ES-I3 (cell line): ENCODE data around the gene HSPA2.
"Not testable (repeated sequence)": the region's sequence is repeated elsewhere in the genome, so short reads cannot be mapped to it uniquely, and the experiment has no call there.

Source experiments
- H3K36me3 ChIP-seq: 2 replicates; pipeline ENCODE4 v1.6.1; 2013; ENCODE audit warnings: mild to moderate bottlenecking, low read length, control low read depth, moderate library complexity; ENCODE audit not compliant: insufficient read depth
- H3K4me1 ChIP-seq: 2 replicates; pipeline ENCODE4 v1.6.1; 2013; ENCODE audit warnings: mild to moderate bottlenecking, control low read depth, low read length; ENCODE audit not compliant: insufficient read depth
- H3K9ac ChIP-seq: 2 replicates; pipeline ENCODE4 v1.6.1; 2013; ENCODE audit warnings: low read depth, mild to moderate bottlenecking, low read length, moderate library complexity
- H3K9me3 ChIP-seq: 2 replicates; pipeline ENCODE4 v1.6.1; 2013; ENCODE audit warnings: mild to moderate bottlenecking, low read length, moderate library complexity; ENCODE audit not compliant: control insufficient read depth, insufficient read depth

Gene HSPA2

DNA sequence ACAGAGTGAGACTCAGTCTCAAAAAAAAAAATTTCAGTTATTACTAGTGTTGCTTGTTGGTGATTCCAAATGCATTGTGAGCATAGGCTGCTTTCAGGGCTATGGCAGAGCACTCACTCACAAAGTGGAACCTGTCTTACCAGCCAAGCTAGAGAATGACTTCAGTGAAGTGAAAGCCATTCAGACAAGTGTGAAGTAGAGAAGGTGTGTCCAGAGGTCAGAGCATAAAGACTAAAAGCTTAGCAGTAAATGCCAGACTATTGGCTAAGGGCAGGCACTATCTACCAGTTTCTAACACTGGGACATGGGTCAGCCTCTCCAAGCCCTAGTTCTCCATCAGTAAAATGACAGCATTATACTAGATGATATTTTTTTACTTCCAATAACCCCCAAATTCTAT, 21.9 kb downstream of the HSPA2 start:
- Histone ChIP-seq H3K9me3 (no peaks in the 10 kb centered on the region), H3K4me1 (peaks cover 4% of the 10 kb centered on the region; the same call in 1 of the 2 replicates), H3K36me3 (no peaks in the 10 kb centered on the region), H3K9ac (no peak overlapping the region)

DNA sequence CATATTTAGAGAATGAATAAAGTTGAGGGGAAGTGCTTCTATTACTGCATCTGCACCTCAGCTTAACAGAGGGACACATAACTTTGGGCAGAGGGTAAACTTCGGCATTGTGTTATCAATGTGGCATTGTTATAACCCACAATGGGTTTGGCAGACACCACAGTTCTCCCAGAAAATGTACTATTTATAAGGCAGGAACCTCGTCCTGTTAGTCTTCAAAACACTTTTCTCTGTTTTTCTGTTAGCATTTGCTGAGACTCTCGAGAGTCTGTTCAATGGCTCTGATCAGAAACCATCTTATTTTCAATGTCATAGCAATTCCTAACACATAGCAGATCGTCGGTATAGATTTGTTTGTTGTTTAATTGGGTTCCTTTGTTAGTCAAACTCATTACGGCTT, 23.2 kb downstream of the HSPA2 start:
- H3K4me1 ChIP-seq, result peaks cover 4% of the 10 kb centered on the region; the same call in 1 of the 2 replicates
- no peaks in the 10 kb centered on the region for H3K9me3 ChIP-seq
- H3K36me3 ChIP-seq, result no peaks in the 10 kb centered on the region
- no peak overlapping the region for H3K9ac ChIP-seq

DNA sequence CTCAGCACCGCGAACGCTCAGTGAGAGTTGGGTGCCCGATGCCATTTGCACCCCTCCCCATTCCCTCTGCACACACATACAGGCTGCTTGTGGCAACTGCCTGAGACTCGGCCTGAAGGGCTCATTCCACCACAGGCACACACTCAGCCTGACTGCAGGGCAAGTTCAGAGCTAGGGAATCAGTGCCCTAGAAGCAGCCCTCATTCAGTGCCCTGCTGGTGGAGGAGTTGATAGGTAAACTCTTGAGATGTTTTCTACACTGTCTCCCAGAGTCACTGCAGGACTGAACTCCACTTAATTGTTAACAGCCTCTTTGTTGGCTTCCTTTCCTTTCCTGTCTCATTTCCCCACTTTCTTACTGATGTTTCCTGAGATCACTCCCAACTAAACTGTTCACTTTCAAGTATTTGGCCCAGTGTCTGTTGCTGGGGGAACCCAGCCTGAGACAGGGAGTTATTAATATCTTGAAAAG, 26.1 kb downstream of the HSPA2 start:
- no peaks in the 10 kb centered on the region for H3K9me3 ChIP-seq
- no peak overlapping the region for H3K9ac ChIP-seq
- peaks cover 6% of the 10 kb centered on the region; the same call in 1 of the 2 replicates for H3K4me1 ChIP-seq
- no peaks in the 10 kb centered on the region for H3K36me3 ChIP-seq

DNA sequence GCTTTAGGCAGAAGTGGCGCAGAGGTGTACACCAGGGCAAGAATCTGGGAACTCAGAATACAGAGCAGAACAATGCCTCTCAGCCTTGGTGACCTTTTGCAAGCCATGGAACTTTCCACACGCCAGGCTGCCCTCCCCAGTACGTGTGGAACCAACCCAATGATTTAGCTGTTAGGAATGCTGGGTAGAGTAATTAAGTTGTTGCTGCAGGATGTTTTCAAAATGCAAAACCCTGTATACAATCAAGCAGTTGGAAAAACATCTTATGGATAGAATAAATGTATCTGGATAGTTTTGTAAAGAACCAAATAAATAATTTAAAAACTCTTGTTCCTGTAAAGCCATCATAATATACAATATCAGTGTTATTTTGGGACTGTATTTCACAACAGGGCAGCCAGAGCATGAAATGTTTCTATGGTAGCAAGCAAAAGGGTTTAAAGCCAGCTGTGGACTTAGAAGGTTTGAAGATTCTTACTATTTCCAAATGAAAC, 28.6 kb downstream of the HSPA2 start:
- Histone ChIP-seq H3K4me1 (peaks cover 15% of the 10 kb centered on the region), H3K36me3 (no peaks in the 10 kb centered on the region), H3K9ac (no peak overlapping the region), H3K9me3 (no peaks in the 10 kb centered on the region)

DNA sequence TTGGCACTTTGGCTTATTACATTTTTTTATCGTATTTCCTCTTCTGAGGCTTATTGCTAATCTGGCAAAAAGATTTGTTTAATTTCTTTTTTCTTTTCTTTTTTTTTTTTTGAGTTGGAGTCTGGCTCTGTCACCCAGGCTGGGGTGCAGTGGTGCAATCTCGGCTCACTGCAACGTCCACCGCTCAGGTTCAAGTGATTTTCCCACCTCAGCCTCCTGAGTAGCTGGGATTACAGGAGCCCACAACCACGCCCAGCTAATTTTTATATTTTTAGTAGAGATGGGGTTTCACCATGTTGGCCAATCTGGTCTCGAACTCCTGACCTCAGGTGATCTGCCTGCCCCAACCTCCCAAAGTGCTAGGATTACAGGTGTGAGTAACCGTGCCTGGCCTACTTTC, 29.1 kb downstream of the HSPA2 start:
- H3K4me1 ChIP-seq, result peaks cover 15% of the 10 kb centered on the region
- not testable (repeated sequence) for H3K9me3 ChIP-seq, H3K36me3 ChIP-seq, H3K9ac ChIP-seq

DNA sequence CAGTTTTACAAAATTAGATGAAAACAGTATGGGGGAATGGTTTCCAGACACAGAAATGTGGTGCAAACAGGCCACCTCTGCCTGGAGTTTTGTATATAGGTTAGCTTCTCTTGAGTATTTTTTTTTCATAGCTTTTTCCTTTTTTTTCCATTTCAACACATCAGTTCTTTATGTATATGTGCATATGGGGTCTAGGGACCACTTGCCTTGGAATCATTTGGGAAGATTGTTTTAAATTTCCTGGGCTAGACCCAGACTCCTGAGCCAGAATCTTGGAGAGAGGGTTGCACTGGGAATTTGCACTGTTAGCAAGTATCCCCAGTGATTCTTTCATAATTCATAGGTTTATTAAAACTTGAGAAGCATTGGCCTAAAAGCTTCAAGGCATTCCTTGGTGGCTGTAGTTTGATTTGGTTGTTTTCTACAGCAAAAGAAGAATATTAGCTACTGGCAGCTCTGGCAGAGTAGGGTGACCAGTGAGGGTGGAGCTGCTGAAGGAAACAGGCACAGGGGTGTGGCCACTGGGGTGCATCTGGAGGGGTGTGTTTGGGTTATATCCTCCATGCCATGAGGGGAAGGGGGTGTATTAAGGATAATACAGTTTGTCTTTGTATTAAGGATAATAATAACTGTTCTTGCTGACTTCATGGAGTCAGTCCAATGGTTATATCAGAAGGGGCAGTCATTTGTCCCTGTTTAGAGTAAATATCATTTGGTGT, 32.0 kb downstream of the HSPA2 start:
- peaks cover 15% of the 10 kb centered on the region for H3K4me1 ChIP-seq
- H3K9me3 ChIP-seq, result no peaks in the 10 kb centered on the region
- H3K9ac ChIP-seq, result no peak overlapping the region
- no peaks in the 10 kb centered on the region for H3K36me3 ChIP-seq

DNA sequence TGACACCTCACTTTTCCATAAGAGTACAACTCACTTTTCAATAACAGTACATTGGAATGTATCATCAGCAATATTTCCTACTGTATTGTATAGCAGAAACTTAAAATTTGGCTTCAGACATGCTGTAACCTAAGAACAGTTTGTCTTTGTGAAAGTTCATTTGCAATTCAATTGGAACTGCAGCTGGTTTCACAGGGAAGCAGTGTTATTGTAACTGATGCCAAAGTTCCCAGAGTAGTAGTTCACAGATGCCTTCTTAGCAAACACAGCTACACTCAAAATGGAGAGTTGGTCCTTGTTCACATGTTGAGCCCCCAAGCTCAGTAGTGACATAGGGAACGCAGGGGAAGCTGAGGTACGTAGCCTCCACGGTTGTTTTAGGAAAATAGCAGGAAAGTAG, 32.6 kb downstream of the HSPA2 start:
- Histone ChIP-seq H3K4me1 (peaks cover 15% of the 10 kb centered on the region), H3K9me3 (no peaks in the 10 kb centered on the region), H3K9ac (no peak overlapping the region), H3K36me3 (no peaks in the 10 kb centered on the region)

DNA sequence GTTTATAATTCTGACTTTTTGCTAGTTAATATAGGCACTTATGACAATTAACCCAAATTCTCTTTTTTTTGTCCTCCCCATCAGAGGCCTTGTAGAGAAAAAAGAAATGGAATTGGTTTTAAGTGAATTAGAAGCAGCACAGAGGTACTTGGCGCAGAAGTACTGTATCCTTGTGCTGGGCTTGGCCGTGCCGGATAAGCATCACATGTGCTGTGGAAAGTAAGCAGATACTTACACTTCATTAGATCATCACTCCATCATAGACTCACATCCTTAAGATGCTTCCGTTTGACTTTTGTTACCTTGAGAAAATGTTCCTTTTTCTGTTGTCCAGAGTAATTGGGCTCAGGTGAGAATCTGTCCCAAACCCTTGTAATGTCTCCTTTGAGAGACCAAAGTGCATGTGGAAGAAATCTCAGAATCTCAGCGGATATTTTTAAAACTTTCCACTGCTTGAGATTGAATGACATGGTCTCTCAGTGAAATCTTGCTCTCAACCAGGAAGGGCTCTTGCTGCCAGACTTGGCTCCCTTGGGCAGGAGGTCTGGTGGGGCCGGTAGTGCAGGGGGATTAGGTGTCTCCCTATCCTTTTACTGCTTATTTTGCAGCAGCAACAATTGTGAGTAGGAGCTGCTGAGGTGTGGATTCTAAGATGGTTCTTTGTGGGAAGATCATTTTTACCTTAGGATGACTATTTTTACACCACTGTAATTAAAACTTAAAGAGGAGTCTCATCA, 34.0 kb downstream of the HSPA2 start:
- H3K4me1 ChIP-seq, result peaks cover 10% of the 10 kb centered on the region; the same call in 1 of the 2 replicates

DNA sequence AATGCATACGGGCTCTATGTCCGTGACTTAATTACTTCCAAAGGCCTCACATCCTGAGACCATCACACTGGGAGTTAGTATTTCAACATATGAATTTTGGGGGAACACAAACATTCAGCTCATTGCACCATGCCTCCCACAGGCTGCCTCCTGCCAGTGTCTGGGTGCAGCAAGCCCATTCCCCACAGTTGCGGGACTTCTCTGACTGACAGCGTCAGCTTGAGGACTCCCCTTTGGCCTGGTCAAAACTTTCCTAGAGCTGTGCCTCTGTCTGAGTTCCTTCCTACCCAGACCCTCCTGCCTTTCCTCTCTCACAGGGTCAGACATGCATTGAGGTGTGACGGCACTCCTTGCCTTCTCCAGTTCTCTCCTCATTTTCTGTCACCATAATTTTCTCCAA, 36.7 kb downstream of the HSPA2 start:
- H3K36me3 ChIP-seq, result no peaks in the 10 kb centered on the region
- H3K9me3 ChIP-seq, result no peaks in the 10 kb centered on the region
- peaks cover 20% of the 10 kb centered on the region; the same call in 1 of the 2 replicates for H3K4me1 ChIP-seq
- H3K9ac ChIP-seq, result no peak overlapping the region

More for the DNA sequence above, 34.0 kb downstream of the HSPA2 start:
- H3K9ac ChIP-seq, result no peak overlapping the region
- no peaks in the 10 kb centered on the region for H3K36me3 ChIP-seq
- no peaks in the 10 kb centered on the region for H3K9me3 ChIP-seq

DNA sequence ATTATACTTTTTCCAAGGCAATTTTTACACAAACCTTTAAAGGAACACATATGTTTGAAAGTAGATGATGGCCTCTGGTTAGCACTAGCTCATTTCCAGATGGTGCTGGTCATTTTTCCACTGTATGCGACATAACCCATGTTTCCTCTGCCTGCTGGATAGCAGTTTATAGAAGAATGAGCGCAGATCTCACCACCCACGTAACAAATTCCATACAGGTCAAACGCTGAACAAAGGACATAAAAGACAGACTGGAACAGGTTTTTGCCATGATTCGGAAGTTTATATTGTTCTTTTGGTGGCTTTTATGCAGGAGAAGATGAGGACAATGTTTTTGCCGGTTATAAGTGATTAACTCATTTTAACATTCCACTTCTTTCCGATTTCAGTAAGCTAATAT, 39.9 kb downstream of the HSPA2 start:
- Histone ChIP-seq H3K9ac (no peak overlapping the region), H3K9me3 (no peaks in the 10 kb centered on the region), H3K4me1 (peaks cover 12% of the 10 kb centered on the region; the same call in 1 of the 2 replicates), H3K36me3 (no peaks in the 10 kb centered on the region)

DNA sequence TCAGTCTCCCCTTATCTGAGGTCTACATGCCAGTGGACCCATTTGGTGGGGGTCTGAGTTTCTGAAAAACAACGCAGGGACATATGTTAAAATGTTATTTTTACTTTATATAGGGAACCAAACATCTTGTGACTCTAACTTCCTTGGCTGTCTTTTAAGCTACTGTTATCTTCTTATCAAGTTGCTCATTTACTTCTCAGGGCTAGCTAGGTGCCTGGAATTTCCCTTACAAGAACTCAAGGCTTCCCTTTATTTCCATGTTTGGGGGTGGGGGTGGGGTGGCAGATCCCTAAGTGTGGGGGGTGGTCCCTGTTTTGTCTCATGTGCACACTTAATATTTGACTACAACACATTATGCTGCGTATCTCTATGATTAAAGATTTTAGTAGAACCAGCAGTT, 40.8 kb downstream of the HSPA2 start:
- H3K9me3 ChIP-seq, result no peaks in the 10 kb centered on the region
- H3K4me1 ChIP-seq, result peaks cover 12% of the 10 kb centered on the region; the same call in 1 of the 2 replicates
- H3K36me3 ChIP-seq, result no peaks in the 10 kb centered on the region
- no peak overlapping the region for H3K9ac ChIP-seq

DNA sequence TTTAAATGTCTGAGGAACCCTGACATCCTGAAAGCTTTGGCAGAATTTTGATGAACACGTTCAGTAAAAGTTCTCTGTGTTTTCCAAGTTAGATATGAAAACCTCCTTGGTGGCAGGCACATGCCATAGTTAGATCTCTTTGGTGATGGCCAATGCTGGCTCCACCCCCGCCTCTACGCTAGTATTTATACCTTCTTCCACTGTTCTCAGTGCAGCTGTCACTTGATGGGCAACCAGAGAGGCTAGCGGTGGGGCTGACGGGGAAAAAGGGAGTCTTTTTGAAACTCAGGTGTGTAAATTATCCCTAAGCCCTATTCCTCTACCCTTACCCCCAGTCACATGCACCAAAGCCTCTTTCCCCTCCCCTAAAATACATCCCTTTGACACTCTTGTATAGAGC, 41.3 kb downstream of the HSPA2 start:
- H3K4me1 ChIP-seq, result peaks cover 12% of the 10 kb centered on the region; the same call in 1 of the 2 replicates
- no peaks in the 10 kb centered on the region for H3K36me3 ChIP-seq
- no peak overlapping the region for H3K9ac ChIP-seq
- H3K9me3 ChIP-seq, result no peaks in the 10 kb centered on the region

DNA sequence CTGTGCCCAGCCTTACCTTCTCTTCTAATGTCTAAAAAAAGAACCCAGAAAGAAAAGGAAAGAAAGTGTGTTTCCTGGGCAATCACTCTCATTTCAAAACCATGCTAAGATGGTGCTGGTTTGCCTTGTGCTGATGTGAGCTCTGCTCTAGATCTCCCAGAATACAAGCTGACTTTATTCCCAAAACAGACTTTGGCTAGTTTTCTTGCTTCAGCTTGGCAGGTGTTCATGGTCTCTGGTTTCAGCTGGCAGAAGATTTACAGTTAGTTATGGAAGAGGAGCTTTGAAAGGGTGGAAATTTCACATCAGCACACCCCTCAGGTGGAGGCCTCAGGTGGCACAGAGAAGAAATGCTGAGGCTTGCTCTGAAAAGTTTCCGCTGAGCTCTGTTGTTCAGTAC, 43.6 kb downstream of the HSPA2 start:
- Histone ChIP-seq H3K9ac (no peak overlapping the region), H3K4me1 (peaks cover 12% of the 10 kb centered on the region; the same call in 1 of the 2 replicates)

DNA sequence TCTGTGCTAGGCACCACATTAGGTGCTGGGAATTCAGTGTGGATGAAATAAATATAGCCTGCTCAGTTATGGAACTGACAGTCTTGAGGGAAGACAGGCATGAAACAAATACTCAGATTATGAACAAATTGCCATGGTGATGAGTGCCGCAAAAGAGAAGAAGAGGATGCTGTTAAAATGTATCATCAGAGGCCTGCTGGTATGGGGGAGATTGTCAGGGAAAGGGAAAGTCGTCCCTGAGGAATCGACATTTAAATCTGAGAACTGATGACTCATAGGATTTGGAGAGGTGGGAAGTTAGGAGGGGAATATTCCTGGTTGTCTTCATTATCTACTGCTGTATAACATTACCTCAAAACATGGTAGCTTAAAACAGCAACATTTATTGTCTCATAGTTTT, 51.3 kb downstream of the HSPA2 start:
- no peaks in the 10 kb centered on the region for H3K4me1 ChIP-seq
- H3K36me3 ChIP-seq, result no peaks in the 10 kb centered on the region
- H3K9me3 ChIP-seq, result peaks cover 6% of the 10 kb centered on the region; the same call in 1 of the 2 replicates

More for the DNA sequence above, 43.6 kb downstream of the HSPA2 start:
- Histone ChIP-seq H3K9me3 (no peaks in the 10 kb centered on the region), H3K36me3 (no peaks in the 10 kb centered on the region)

More for the DNA sequence above, 51.3 kb downstream of the HSPA2 start:
- H3K9ac ChIP-seq, result no peak overlapping the region
